ENCODE results near the gene MAGI2.

- TF ChIP-seq CTCF (IDR thresholded peaks at IDR 0.05; ENCODE audit: insufficient read depth, low read length, poor library complexity, severe bottlenecking) (no peak), EZH2phosphoT487 (conservative IDR thresholded peaks at IDR 0.05; ENCODE audit: low read length) (no peak)
Observed at GRCh38 chr7:79317728-79318127, 135.7 kb downstream of the MAGI2 start.
